Mesendoderm (in vitro differentiated cells): ENCODE data around the gene F8A1. TPM values are rescaled to one million over a fixed set of nuclear protein-coding genes. Genes with fewer than 3 reads are reported as not detected.
"Not testable (repeated sequence)": the region's sequence is repeated elsewhere in the genome, so short reads cannot be mapped to it uniquely, and the experiment has no call there.

Experiments
- DNase-seq: peaks from one replicate; pipeline ENCODE4 v3.0.0; 2013
- H2AK5ac ChIP-seq: 2 replicates; pipeline ENCODE4 v1.6.1; 2013; ENCODE audit warnings: low read length, inconsistent platforms
- H2BK120ac ChIP-seq: 2 replicates; pipeline ENCODE4 v1.6.1; 2013; ENCODE audit warnings: low read depth, mild to moderate bottlenecking, low read length, moderate library complexity, mixed read lengths
- H2BK15ac ChIP-seq: replicated peaks from 2 replicates; pipeline ENCODE4 v1.6.1; 2013; ENCODE audit warnings: low read depth, mild to moderate bottlenecking, moderate library complexity
- H2BK5ac ChIP-seq: 2 replicates; pipeline ENCODE4 v1.6.1; 2013; ENCODE audit warnings: low read length, inconsistent platforms
- H3K18ac ChIP-seq: 2 replicates; pipeline ENCODE4 v1.6.1; 2013; ENCODE audit warnings: mild to moderate bottlenecking, low read length, mixed read lengths
- H3K23ac ChIP-seq: one replicate; pipeline ENCODE4 v1.6.1; 2013; ENCODE audit warnings: low read length
- H3K27ac ChIP-seq: 2 replicates; pipeline ENCODE4 v1.5.1; 2013; ENCODE audit warnings: low read depth, mild to moderate bottlenecking, inconsistent platforms, low read length, moderate library complexity
- H3K27me3 ChIP-seq: 2 replicates; pipeline ENCODE4 v1.6.1; 2013; ENCODE audit warnings: low read length, control low read depth, mild to moderate bottlenecking, inconsistent platforms; ENCODE audit not compliant: insufficient read depth, poor library complexity
- H3K36me3 ChIP-seq: 2 replicates; pipeline ENCODE4 v1.6.1; 2013; ENCODE audit warnings: low read length, inconsistent platforms; ENCODE audit not compliant: control insufficient read depth, insufficient read depth
- H3K4ac ChIP-seq: one replicate; pipeline ENCODE4 v1.6.1; 2013; ENCODE audit warnings: low read depth, mild to moderate bottlenecking, low read length, moderate library complexity
- H3K4me1 ChIP-seq: 2 replicates; pipeline ENCODE4 v1.6.1; 2013; ENCODE audit warnings: low read depth, low read length, inconsistent platforms; ENCODE audit not compliant: control insufficient read depth
- H3K4me2 ChIP-seq: 2 replicates; pipeline ENCODE4 v1.6.1; 2013; ENCODE audit warnings: low read length
- H3K4me3 ChIP-seq: 2 replicates; pipeline ENCODE4 v1.5.1; 2013; ENCODE audit warnings: mild to moderate bottlenecking, low read length
- H3K56ac ChIP-seq: one replicate; pipeline ENCODE4 v1.6.1; 2013; ENCODE audit warnings: low read length
- H3K79me1 ChIP-seq: 2 replicates; pipeline ENCODE4 v1.6.1; 2013; ENCODE audit warnings: low read length, inconsistent platforms
- H3K79me2 ChIP-seq: 2 replicates; pipeline ENCODE4 v1.6.1; 2013; ENCODE audit warnings: mild to moderate bottlenecking, low read length; ENCODE audit not compliant: control insufficient read depth, insufficient read depth
- H3K9ac ChIP-seq: 2 replicates; pipeline ENCODE4 v1.6.1; 2013; ENCODE audit warnings: low read length, inconsistent platforms
- H4K5ac ChIP-seq: one replicate; pipeline ENCODE4 v1.6.1; 2013; ENCODE audit warnings: low read length
- H4K8ac ChIP-seq: one replicate; pipeline ENCODE4 v1.6.1; 2013; ENCODE audit warnings: low read depth, mild to moderate bottlenecking, control low read depth, low read length, moderate library complexity
- WGBS: extraction: QIAGEN DNeasy Blood & Tissue Kit; methylation state at CpG from one replicate; pipeline ENCODE4 v1.1.7; 2013; ENCODE audit warnings: low lambda C conversion rate, missing lambda C conversion rate; ENCODE audit not compliant: insufficient coverage; ENCODE audit errors: extremely low coverage; 5-methylcytosine and 5-hydroxymethylcytosine counted together
- polyA plus RNA-seq, 2 experiments: library from polyadenylated mRNA; stranded (reverse); fragments of 200-250 nt; gene quantifications; one replicate each; pipeline ENCODE4 v1.2.3, GENCODE V29; 2013

The F8A1 gene
- 33.4 TPM for polyA plus RNA-seq (2013, experiment 1 of 2)
- polyA plus RNA-seq (2013, experiment 2 of 2) = 33.1 TPM

- no CpG with 5 or more reads among the region's 91 CpGs for WGBS
- not testable (repeated sequence) for H3K4ac ChIP-seq, H4K5ac ChIP-seq, DNase-seq, H3K9ac ChIP-seq, H3K27me3 ChIP-seq, H3K36me3 ChIP-seq, H3K79me2 ChIP-seq, H3K4me3 ChIP-seq, H3K4me2 ChIP-seq, H2BK5ac ChIP-seq, H3K79me1 ChIP-seq, H3K4me1 ChIP-seq, H2BK15ac ChIP-seq, H2AK5ac ChIP-seq, H2BK120ac ChIP-seq, H3K27ac ChIP-seq, H3K56ac ChIP-seq, H3K23ac ChIP-seq, H4K8ac ChIP-seq, H3K18ac ChIP-seq
Measured at GRCh38 chrX:154886069-154886788, at the start of gene F8A1. TSS of gene F8A1 (plus strand) at chrX:154886355. CDS start at chrX:154886375, 20 bp downstream.

DNA sequence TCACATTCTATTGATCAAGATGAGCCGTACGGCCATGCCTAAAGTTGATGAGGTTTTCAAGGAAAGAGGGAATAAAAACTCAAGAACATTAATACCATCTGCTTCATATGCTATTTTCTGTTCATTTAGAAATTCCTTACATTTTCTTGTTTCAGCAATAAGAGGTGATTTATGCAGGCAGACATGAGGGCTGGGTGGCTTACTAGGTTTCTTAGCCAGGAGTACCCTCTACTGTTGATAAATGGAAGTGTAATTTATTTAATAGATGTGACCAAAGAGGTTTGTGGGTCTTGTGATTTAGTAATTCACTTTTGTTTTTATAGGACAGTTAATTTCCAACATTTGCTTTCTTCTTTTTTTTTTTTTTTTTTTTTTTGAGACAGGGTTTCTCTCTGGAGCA is 45.3 kb upstream of the F8A1 start:
- H2BK120ac ChIP-seq = no peak overlapping the region
- H3K4me1 ChIP-seq = no peaks in the 10 kb centered on the region
- DNase-seq = peak; percentile 42
- no peak overlapping the region for H3K23ac ChIP-seq
- no peak overlapping the region for H4K5ac ChIP-seq
- no peaks in the 10 kb centered on the region for H3K36me3 ChIP-seq
- H3K79me1 ChIP-seq = no peaks in the 10 kb centered on the region
- H3K18ac ChIP-seq = no peak overlapping the region
- no CpG with 5 or more reads among the region's 2 CpGs for WGBS
- H3K27me3 ChIP-seq = no peaks in the 10 kb centered on the region
- H3K4me2 ChIP-seq = no peak overlapping the region
- no peak overlapping the region for H3K4ac ChIP-seq
- no peak overlapping the region for H3K9ac ChIP-seq
- no peak overlapping the region for H2BK5ac ChIP-seq
- H3K27ac ChIP-seq = no peak overlapping the region
- H3K79me2 ChIP-seq = no peaks in the 10 kb centered on the region
- no peak overlapping the region for H2BK15ac ChIP-seq
- H2AK5ac ChIP-seq = no peak overlapping the region
- H3K4me3 ChIP-seq = no peak overlapping the region
- H3K56ac ChIP-seq = no peak overlapping the region
- no peak overlapping the region for H4K8ac ChIP-seq

- Histone ChIP-seq H3K18ac (no peak overlapping the region), H2BK5ac (no peak overlapping the region), H3K27ac (no peak overlapping the region), H2AK5ac (no peak overlapping the region), H3K4me3 (no peak overlapping the region), H3K4me1 (no peaks in the 10 kb centered on the region), H2BK15ac (no peak overlapping the region), H3K9ac (no peak overlapping the region), H3K79me2 (no peaks in the 10 kb centered on the region), H4K8ac (no peak overlapping the region), H4K5ac (no peak overlapping the region), H3K23ac (no peak overlapping the region), H3K36me3 (no peaks in the 10 kb centered on the region), H3K4me2 (no peak overlapping the region), H3K4ac (no peak overlapping the region), H3K56ac (no peak overlapping the region), H3K27me3 (no peaks in the 10 kb centered on the region), H3K79me1 (no peaks in the 10 kb centered on the region), H2BK120ac (no peak overlapping the region)
- no peak for DNase-seq
- WGBS = no CpG with 5 or more reads among the region's 1 CpG
Measured at GRCh38 chrX:154850957-154851611, 35.1 kb upstream of the F8A1 start.

DNA sequence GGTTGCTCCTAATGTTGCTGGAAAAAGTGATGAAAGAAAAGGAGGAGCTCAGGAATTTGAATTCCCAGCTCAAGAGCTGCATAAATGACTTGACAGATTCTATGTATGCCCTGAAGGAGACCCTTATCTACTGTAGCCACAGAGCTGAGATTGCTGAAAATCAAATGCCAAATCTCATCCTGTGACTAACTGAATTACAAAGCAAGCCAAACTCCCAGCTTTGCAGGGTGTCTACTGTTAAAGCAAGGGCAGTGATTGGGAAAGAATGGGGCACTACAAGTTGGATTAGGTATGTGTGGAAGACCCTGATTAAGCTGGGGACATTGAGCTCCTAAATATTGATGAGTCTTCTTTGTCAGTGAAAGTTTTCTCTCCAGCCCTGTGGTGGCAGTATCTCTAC is 30.9 kb upstream of the F8A1 start:
- no peak overlapping the region for H2BK120ac ChIP-seq
- H3K79me1 ChIP-seq = no peaks in the 10 kb centered on the region
- H4K5ac ChIP-seq = no peak overlapping the region
- H3K27me3 ChIP-seq = no peaks in the 10 kb centered on the region
- H3K9ac ChIP-seq = no peak overlapping the region
- H3K56ac ChIP-seq = no peak overlapping the region
- no peaks in the 10 kb centered on the region for H3K36me3 ChIP-seq
- DNase-seq = peak; percentile 79
- H3K23ac ChIP-seq = no peak overlapping the region
- H4K8ac ChIP-seq = no peak overlapping the region
- H2AK5ac ChIP-seq = no peak overlapping the region
- H2BK15ac ChIP-seq = no peak overlapping the region
- no peak overlapping the region for H2BK5ac ChIP-seq
- H3K27ac ChIP-seq = no peak overlapping the region
- H3K18ac ChIP-seq = no peak overlapping the region
- no peak overlapping the region for H3K4ac ChIP-seq
- no peaks in the 10 kb centered on the region for H3K4me1 ChIP-seq
- no peaks in the 10 kb centered on the region for H3K79me2 ChIP-seq
- no peak overlapping the region for H3K4me2 ChIP-seq
- H3K4me3 ChIP-seq = no peak overlapping the region

- H3K23ac ChIP-seq, H3K4me1 ChIP-seq, H3K79me2 ChIP-seq, H2BK15ac ChIP-seq, H3K9ac ChIP-seq, H3K4ac ChIP-seq, H2BK5ac ChIP-seq, H2BK120ac ChIP-seq, H4K5ac ChIP-seq, H3K36me3 ChIP-seq, H3K27me3 ChIP-seq, H3K18ac ChIP-seq, H2AK5ac ChIP-seq, DNase-seq, H4K8ac ChIP-seq, H3K79me1 ChIP-seq, H3K27ac ChIP-seq, H3K56ac ChIP-seq, H3K4me3 ChIP-seq, H3K4me2 ChIP-seq: not testable (repeated sequence)
Measured at GRCh38 chrX:154868522-154868921, 17.6 kb upstream of the F8A1 start.

DNA sequence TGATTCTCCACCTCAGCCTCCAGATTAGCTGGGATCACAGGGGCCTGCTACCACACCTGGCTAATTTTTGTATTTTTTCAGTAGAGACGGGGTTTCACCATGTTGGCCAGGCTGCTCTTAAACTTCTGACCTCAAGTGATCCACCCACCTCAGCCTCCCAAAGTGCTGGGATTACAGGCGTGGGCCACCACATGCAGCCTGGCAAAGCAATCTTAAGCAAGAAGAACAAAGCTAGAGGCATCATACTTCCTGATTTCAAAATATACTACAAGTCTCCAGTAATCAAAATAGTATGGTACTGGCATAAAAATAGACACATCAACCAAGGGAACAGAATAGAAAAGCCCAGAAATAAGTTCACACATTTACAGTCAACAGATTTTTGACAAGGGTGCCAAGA is 12.8 kb upstream of the F8A1 start:
- H3K4me1 ChIP-seq = no peaks in the 10 kb centered on the region
- H2BK15ac ChIP-seq = no peak overlapping the region
- no peaks in the 10 kb centered on the region for H3K79me1 ChIP-seq
- H3K9ac ChIP-seq = no peak overlapping the region
- no peak overlapping the region for H3K56ac ChIP-seq
- no peak overlapping the region for H2BK120ac ChIP-seq
- H3K27ac ChIP-seq = no peak overlapping the region
- H3K4me3 ChIP-seq = no peak overlapping the region
- H3K23ac ChIP-seq = no peak overlapping the region
- DNase-seq = no peak
- H3K79me2 ChIP-seq = no peaks in the 10 kb centered on the region
- H3K27me3 ChIP-seq = no peaks in the 10 kb centered on the region
- no peak overlapping the region for H3K4me2 ChIP-seq
- WGBS = no CpG with 5 or more reads among the region's 2 CpGs
- H2BK5ac ChIP-seq = no peak overlapping the region
- no peak overlapping the region for H4K8ac ChIP-seq
- H3K18ac ChIP-seq = no peak overlapping the region
- no peak overlapping the region for H4K5ac ChIP-seq
- H2AK5ac ChIP-seq = no peak overlapping the region
- no peaks in the 10 kb centered on the region for H3K36me3 ChIP-seq
- no peak overlapping the region for H3K4ac ChIP-seq
